HL-60 (cell line): ENCODE data around the gene PLAA.

ENCODE experiments used
- DNase-seq, 2 experiments: peaks; one replicate each; pipeline ENCODE4 v3.0.0-alpha.2; 2010 to 2020; ENCODE audit warnings: low read depth in 1 of 2, low spot score in 1 of 2
- H3K27ac ChIP-seq: fragments of 250-450 bp; sonication (Bioruptor Pico); replicated peaks from 2 replicates; pipeline ENCODE4 v1.5.1; 2020; ENCODE audit warnings: mild to moderate bottlenecking, moderate library complexity
- H3K27me3 ChIP-seq: fragments of 250-450 bp; sonication (Bioruptor Pico); 2 replicates; pipeline ENCODE4 v1.5.1; 2021; ENCODE audit warnings: mild to moderate bottlenecking, moderate library complexity; ENCODE audit not compliant: insufficient read depth, poor library complexity, severe bottlenecking
- H3K4me3 ChIP-seq: replicated peaks from 2 replicates; pipeline ENCODE4 v1.5.1; 2011; ENCODE audit warnings: mild to moderate bottlenecking, control low read depth, low read length; ENCODE audit not compliant: insufficient read depth
- GABPA ChIP-seq: IDR thresholded peaks from 2 replicates; pipeline ENCODE4 v1.6.1; 2012; ENCODE audit warnings: low read depth
- POLR2AphosphoS5 ChIP-seq: IDR thresholded peaks from 2 replicates; pipeline ENCODE4 v1.6.1; 2012; ENCODE audit warnings: low read depth
- SPI1 ChIP-seq: IDR thresholded peaks from 2 replicates; pipeline ENCODE4 v1.6.1; 2012; ENCODE audit warnings: low read depth, mild to moderate bottlenecking, borderline replicate concordance
- TF ChIP-seq, protein P1 (sequence below): IDR thresholded peaks from 2 replicates; pipeline ENCODE4 v1.6.1; 2012; ENCODE audit warnings: low read depth; ENCODE audit not compliant: insufficient replicate concordance
- TF ChIP-seq, protein P2 (sequence below): IDR thresholded peaks from one replicate; pipeline ENCODE4 v1.5.1; 2011; ENCODE audit warnings: low read length, control low read depth, inconsistent platforms; ENCODE audit not compliant: insufficient read depth

The PLAA gene

DNA sequence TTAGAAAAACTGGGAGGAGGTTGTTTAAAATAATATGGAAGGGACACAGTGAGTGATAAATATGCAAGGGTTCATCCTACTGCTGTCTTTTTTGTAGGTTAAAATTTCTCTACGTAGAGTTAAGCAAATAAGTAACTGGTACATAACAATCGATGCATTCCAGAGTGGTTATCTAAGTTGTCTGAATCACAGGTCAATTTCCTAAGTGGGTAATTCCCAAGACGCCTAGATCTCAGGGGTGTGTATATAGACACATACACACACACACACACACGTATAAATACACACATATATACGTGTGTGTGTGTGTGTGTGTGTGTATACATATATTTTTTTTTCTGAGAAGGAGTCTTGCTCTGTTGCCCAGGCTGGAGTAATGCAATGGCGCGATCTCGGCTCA, 76.8 kb downstream of the PLAA start:
- no peak overlapping the region for H3K27ac ChIP-seq
- TF ChIP-seq POLR2AphosphoS5, result no peak
- TF ChIP-seq, protein P1, sequence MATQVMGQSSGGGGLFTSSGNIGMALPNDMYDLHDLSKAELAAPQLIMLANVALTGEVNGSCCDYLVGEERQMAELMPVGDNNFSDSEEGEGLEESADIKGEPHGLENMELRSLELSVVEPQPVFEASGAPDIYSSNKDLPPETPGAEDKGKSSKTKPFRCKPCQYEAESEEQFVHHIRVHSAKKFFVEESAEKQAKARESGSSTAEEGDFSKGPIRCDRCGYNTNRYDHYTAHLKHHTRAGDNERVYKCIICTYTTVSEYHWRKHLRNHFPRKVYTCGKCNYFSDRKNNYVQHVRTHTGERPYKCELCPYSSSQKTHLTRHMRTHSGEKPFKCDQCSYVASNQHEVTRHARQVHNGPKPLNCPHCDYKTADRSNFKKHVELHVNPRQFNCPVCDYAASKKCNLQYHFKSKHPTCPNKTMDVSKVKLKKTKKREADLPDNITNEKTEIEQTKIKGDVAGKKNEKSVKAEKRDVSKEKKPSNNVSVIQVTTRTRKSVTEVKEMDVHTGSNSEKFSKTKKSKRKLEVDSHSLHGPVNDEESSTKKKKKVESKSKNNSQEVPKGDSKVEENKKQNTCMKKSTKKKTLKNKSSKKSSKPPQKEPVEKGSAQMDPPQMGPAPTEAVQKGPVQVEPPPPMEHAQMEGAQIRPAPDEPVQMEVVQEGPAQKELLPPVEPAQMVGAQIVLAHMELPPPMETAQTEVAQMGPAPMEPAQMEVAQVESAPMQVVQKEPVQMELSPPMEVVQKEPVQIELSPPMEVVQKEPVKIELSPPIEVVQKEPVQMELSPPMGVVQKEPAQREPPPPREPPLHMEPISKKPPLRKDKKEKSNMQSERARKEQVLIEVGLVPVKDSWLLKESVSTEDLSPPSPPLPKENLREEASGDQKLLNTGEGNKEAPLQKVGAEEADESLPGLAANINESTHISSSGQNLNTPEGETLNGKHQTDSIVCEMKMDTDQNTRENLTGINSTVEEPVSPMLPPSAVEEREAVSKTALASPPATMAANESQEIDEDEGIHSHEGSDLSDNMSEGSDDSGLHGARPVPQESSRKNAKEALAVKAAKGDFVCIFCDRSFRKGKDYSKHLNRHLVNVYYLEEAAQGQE, result no peak
- TF ChIP-seq SPI1, result no peak
- TF ChIP-seq GABPA, result no peak
- TF ChIP-seq, protein P2, sequence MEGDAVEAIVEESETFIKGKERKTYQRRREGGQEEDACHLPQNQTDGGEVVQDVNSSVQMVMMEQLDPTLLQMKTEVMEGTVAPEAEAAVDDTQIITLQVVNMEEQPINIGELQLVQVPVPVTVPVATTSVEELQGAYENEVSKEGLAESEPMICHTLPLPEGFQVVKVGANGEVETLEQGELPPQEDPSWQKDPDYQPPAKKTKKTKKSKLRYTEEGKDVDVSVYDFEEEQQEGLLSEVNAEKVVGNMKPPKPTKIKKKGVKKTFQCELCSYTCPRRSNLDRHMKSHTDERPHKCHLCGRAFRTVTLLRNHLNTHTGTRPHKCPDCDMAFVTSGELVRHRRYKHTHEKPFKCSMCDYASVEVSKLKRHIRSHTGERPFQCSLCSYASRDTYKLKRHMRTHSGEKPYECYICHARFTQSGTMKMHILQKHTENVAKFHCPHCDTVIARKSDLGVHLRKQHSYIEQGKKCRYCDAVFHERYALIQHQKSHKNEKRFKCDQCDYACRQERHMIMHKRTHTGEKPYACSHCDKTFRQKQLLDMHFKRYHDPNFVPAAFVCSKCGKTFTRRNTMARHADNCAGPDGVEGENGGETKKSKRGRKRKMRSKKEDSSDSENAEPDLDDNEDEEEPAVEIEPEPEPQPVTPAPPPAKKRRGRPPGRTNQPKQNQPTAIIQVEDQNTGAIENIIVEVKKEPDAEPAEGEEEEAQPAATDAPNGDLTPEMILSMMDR, result no peak
- no peak overlapping the region for H3K4me3 ChIP-seq
- H3K27me3 ChIP-seq, result no peaks in the 10 kb centered on the region
- no peak for DNase-seq

DNA sequence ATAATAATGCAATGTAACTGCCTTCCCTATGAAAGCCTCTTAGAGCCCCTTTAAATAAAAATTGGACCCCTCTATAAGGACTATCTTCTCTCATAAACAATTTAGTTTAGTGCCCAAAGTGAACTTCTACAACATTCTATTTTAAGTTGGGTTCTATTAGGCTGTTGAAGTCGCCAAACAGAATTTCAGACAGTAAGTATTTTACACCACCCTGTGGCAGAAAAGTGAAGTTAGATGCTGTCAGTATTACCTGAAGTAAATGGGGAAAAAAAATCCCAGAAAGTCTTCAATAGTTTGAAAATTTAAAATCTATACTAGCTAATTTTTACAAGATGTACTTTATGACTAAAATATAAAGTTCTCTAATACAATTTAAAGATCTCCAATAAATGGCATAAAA, 84.0 kb downstream of the PLAA start:
- Histone ChIP-seq H3K4me3 (no peak overlapping the region), H3K27me3 (no peaks in the 10 kb centered on the region), H3K27ac (no peak overlapping the region)
- no peak for DNase-seq
- TF ChIP-seq SPI1, result no peak
- TF ChIP-seq GABPA, result no peak
- TF ChIP-seq, protein P2, result no peak
- no peak for TF ChIP-seq POLR2AphosphoS5
- TF ChIP-seq, protein P1, result no peak

DNA sequence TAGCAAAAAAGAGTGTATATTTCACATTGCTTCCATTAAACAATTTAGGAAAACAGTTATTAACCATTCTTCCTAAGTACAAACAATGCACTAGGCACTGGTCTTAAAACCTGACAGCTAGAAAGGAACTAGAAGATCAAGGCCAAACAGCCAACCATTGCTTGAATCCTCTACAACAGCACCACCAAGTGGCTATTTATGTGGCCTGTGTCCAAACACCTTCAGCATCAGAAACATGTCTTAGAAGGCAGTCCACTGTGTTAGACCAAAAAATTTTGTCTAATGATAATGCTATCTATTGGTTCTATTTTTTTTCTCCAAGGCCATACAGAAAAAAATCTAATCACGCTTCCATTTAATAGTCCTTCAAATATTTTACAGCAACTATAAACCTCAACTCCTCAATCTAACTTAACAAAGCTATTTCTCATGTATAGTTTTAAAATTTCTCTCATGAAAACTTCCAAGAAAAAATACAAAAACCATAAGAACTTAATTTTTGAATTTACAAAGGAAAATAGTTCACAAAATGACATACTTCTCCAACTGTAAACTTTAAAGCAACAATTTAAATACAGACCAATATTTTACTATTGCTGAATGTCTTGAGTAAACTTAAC, 90.5 kb downstream of the PLAA start:
- peak; percentile 34 to 51 for DNase-seq

More for the DNA sequence above, 90.5 kb downstream of the PLAA start:
- Histone ChIP-seq H3K27ac (no peak overlapping the region), H3K4me3 (no peak overlapping the region), H3K27me3 (no peaks in the 10 kb centered on the region)
- TF ChIP-seq, protein P1, result no peak
- TF ChIP-seq, protein P2, result no peak
- TF ChIP-seq SPI1 (no peak), GABPA (no peak), POLR2AphosphoS5 (no peak)
